GM18873 (cell line): Measurements from ENCODE around the gene HOMER2.
"Not testable (repeated sequence)": the region's sequence is repeated elsewhere in the genome, so short reads cannot be mapped to it uniquely, and the experiment has no call there.

Source experiments
- ATAC-seq: cut with Tn5 transposase; IDR thresholded peaks from one replicate; pipeline ENCODE4 v1.9.1; 2021; ENCODE audit warnings: mild to moderate bottlenecking, moderate library complexity, moderate number of reproducible peaks; ENCODE audit not compliant: unreplicated experiment, low FRiP score

The HOMER2 gene

GRCh38 chr15:82871358-82871757, 81.2 kb downstream of the HOMER2 start:
- ATAC-seq = no peak

- ATAC-seq = no peak
These were observed 81.7 kb downstream of the HOMER2 start for GRCh38 chr15:82870727-82871320.

- ATAC-seq = not testable (repeated sequence)
These were observed 86.5 kb downstream of the HOMER2 start for GRCh38 chr15:82865981-82866380.

- ATAC-seq = not testable (repeated sequence)
These were observed 86.9 kb downstream of the HOMER2 start for GRCh38 chr15:82865581-82865980.

- no peak for ATAC-seq
These were observed 87.6 kb downstream of the HOMER2 start for GRCh38 chr15:82864967-82865366.

GRCh38 chr15:82862886-82863285, 89.6 kb downstream of the HOMER2 start:
- ATAC-seq = no peak

- no peak for ATAC-seq
These were observed 93.6 kb downstream of the HOMER2 start for GRCh38 chr15:82858932-82859331.

- ATAC-seq = no peak
These were observed 95.9 kb downstream of the HOMER2 start for GRCh38 chr15:82856397-82857170.

GRCh38 chr15:82855286-82856100, 97.0 kb downstream of the HOMER2 start:
- ATAC-seq = no peak

- ATAC-seq = no peak
These were observed 98.0 kb downstream of the HOMER2 start for GRCh38 chr15:82854554-82854953.

- no peak for ATAC-seq
These were observed 99.5 kb downstream of the HOMER2 start for GRCh38 chr15:82852941-82853561.

GRCh38 chr15:82851981-82852511, 100.5 kb downstream of the HOMER2 start:
- no peak for ATAC-seq

- ATAC-seq = no peak
These were observed 101.1 kb downstream of the HOMER2 start for GRCh38 chr15:82851306-82851850.

- no peak for ATAC-seq
These were observed 101.8 kb downstream of the HOMER2 start for GRCh38 chr15:82850731-82851130.

GRCh38 chr15:82849556-82850512, 102.7 kb downstream of the HOMER2 start:
- ATAC-seq = no peak

GRCh38 chr15:82848241-82848993, 104.1 kb downstream of the HOMER2 start:
- no peak for ATAC-seq

GRCh38 chr15:82847703-82848102, 104.8 kb downstream of the HOMER2 start:
- no peak for ATAC-seq

GRCh38 chr15:82846621-82847020, 105.9 kb downstream of the HOMER2 start:
- no peak for ATAC-seq
